DND-41 (cell line): ENCODE data around the gene PNPLA8.

ENCODE experiments used
- EZH2 ChIP-seq: IDR thresholded peaks from 3 replicates; pipeline ENCODE4 v1.6.1; 2012; ENCODE audit warnings: borderline replicate concordance, low read depth, mild to moderate bottlenecking, moderate library complexity, low read length, inconsistent platforms; ENCODE audit not compliant: severe bottlenecking
- TF ChIP-seq, protein P1 (sequence below): IDR thresholded peaks from 2 replicates; pipeline ENCODE4 v1.5.1; 2012; ENCODE audit warnings: borderline replicate concordance, low read length, moderate library complexity, mild to moderate bottlenecking; ENCODE audit not compliant: poor library complexity, severe bottlenecking; ENCODE audit errors: extremely low read depth

GRCh38 chr7:108451296-108451848 lies 74.6 kb downstream of the PNPLA8 start:
- TF ChIP-seq EZH2, result no peak
- TF ChIP-seq, protein P1, sequence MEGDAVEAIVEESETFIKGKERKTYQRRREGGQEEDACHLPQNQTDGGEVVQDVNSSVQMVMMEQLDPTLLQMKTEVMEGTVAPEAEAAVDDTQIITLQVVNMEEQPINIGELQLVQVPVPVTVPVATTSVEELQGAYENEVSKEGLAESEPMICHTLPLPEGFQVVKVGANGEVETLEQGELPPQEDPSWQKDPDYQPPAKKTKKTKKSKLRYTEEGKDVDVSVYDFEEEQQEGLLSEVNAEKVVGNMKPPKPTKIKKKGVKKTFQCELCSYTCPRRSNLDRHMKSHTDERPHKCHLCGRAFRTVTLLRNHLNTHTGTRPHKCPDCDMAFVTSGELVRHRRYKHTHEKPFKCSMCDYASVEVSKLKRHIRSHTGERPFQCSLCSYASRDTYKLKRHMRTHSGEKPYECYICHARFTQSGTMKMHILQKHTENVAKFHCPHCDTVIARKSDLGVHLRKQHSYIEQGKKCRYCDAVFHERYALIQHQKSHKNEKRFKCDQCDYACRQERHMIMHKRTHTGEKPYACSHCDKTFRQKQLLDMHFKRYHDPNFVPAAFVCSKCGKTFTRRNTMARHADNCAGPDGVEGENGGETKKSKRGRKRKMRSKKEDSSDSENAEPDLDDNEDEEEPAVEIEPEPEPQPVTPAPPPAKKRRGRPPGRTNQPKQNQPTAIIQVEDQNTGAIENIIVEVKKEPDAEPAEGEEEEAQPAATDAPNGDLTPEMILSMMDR, result no peak
